Measurements from ENCODE around the gene SLC25A47. TPM values are rescaled to one million over a fixed set of nuclear protein-coding genes. Genes with fewer than 3 reads are reported as not detected.
"Not testable (repeated sequence)": the region's sequence is repeated elsewhere in the genome, so short reads cannot be mapped to it uniquely, and the experiment has no call there.

The SLC25A47 gene
- total RNA-seq, 2 donors from 2014 or later, result not detected

DNA sequence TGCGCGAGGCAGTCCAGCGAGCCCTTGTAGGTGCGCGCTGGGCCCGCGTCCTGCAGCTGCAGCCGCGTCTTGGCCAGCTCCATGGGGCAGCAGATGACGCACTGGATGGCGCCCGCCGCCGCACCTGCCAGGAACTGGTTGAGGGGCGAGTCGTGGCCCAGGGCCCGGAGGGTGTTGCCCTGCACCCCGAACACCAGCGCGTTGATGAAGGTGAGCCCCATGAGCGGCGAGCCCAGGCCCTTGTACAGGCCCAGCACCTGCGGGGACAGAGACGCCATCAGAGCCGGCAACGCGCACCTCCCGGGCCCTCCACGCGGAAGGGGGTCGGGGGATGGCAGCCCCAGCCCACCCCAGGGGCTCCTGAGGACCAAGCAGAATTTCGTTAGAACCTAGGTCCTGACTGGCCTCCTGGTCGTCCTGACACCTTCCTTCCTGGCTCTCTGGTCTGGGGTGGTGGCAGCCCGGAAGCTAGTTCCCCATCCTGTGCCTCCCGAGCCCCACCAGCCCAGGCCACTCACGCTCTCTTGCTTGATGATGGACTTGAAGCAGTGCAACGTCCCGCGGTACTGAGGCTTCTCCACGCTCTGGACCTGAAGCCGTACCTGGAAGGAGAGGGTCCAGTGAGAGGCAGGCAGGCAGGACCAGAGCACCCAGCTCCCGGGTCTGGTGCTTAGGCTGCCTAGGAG lies 30.2 kb upstream of the SLC25A47 start:
- no peaks in the 10 kb centered on the region for H3K36me3 Mint-ChIP-seq (ENCODE audit: insufficient read depth in 2 of 2)
- H3K4me1 Mint-ChIP-seq (ENCODE audit: low read depth), result no peaks in the 10 kb centered on the region
- no peaks in the 10 kb centered on the region for H3K9me3 Mint-ChIP-seq
- no peaks in the 10 kb centered on the region for H3K27me3 Mint-ChIP-seq (ENCODE audit: low read depth)
- ATAC-seq (replicated peaks in 1 of 2) (peak in 1 of 2 donors; percentile 5), DNase-seq (no peak)
- no peak overlapping the region for H3K27ac Mint-ChIP-seq
- no peak overlapping the region for H3K4me3 Mint-ChIP-seq

DNA sequence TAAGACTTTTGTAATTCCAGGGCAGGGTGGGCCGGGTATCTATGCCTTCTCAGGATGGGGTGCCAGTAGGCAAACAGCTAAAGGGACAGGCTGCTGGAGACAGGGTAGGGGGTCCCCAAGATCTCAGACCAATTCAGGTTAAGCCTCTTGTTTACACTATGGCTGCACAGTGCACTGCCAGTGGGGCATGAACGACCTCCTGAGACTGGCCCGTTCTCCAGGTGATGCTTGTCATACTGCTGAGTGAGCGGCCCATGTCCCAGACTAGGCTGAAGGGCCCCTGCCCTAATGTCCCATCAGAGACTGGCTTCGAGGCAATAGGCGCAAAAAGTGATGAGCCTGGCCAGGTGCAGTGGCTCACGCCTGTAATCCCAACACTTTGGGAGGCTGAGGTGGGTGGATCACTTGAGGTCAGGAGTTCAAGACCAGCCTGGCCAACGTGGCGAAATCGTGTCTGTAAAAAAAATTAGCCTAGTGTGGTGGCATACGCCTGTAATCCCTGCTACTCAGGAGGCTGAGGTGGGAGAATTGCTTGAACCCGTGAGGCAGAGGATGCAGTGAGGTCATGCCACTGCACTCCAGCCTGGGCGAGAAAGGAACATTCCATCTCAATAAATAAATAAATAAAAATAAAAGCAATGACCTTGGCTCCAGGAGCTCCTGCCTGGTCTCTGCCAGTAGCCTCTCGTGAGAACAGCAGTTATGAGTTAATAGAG lies 29.5 kb upstream of the SLC25A47 start:
- DNase-seq (no peak), ATAC-seq (replicated peaks in 1 of 2) (no peak)
- H3K9me3 Mint-ChIP-seq, result no peaks in the 10 kb centered on the region
- no peaks in the 10 kb centered on the region for H3K36me3 Mint-ChIP-seq (ENCODE audit: insufficient read depth in 2 of 2)
- H3K4me3 Mint-ChIP-seq, result no peak overlapping the region
- H3K27ac Mint-ChIP-seq, result no peak overlapping the region
- no peaks in the 10 kb centered on the region for H3K27me3 Mint-ChIP-seq (ENCODE audit: low read depth)
- H3K4me1 Mint-ChIP-seq (ENCODE audit: low read depth), result no peaks in the 10 kb centered on the region

GRCh38 chr14:100294213-100294962 lies 28.8 kb upstream of the SLC25A47 start:
- DNase-seq, result no peak
- no peaks in the 10 kb centered on the region for H3K4me1 Mint-ChIP-seq (ENCODE audit: low read depth)
- H3K9me3 Mint-ChIP-seq, result no peaks in the 10 kb centered on the region
- no peak for ATAC-seq (replicated peaks in 1 of 2)
- H3K36me3 Mint-ChIP-seq (ENCODE audit: insufficient read depth in 2 of 2), result no peaks in the 10 kb centered on the region
- H3K27me3 Mint-ChIP-seq (ENCODE audit: low read depth), result no peaks in the 10 kb centered on the region
- no peak overlapping the region for H3K27ac Mint-ChIP-seq
- no peak overlapping the region for H3K4me3 Mint-ChIP-seq

- H3K27me3 Mint-ChIP-seq (ENCODE audit: low read depth), result no peaks in the 10 kb centered on the region
- ATAC-seq (replicated peaks in 1 of 2), result no peak
Measured at GRCh38 chr14:100294963-100295330, 28.2 kb upstream of the SLC25A47 start.

GRCh38 chr14:100295376-100296105 lies 27.6 kb upstream of the SLC25A47 start:
- Mint-ChIP-seq H3K27ac (no peak overlapping the region), H3K4me1 (ENCODE audit: low read depth) (no peaks in the 10 kb centered on the region), H3K27me3 (ENCODE audit: low read depth) (no peaks in the 10 kb centered on the region), H3K36me3 (ENCODE audit: insufficient read depth in 2 of 2) (no peaks in the 10 kb centered on the region), H3K9me3 (no peaks in the 10 kb centered on the region), H3K4me3 (no peak overlapping the region)
- DNase-seq, result no peak
- ATAC-seq (replicated peaks in 1 of 2), result no peak

More at GRCh38 chr14:100294963-100295330, 28.2 kb upstream of the SLC25A47 start:
- Mint-ChIP-seq H3K27ac (no peak overlapping the region), H3K4me3 (no peak overlapping the region), H3K4me1 (ENCODE audit: low read depth) (no peaks in the 10 kb centered on the region), H3K36me3 (ENCODE audit: insufficient read depth in 2 of 2) (no peaks in the 10 kb centered on the region), H3K9me3 (no peaks in the 10 kb centered on the region)
- DNase-seq, result no peak

GRCh38 chr14:100296106-100296651 lies 27.0 kb upstream of the SLC25A47 start:
- H3K27ac Mint-ChIP-seq, result no peak overlapping the region
- no peak for ATAC-seq (replicated peaks in 1 of 2)
- DNase-seq, result no peak
- no peaks in the 10 kb centered on the region for H3K27me3 Mint-ChIP-seq (ENCODE audit: low read depth)
- H3K36me3 Mint-ChIP-seq (ENCODE audit: insufficient read depth in 2 of 2), result no peaks in the 10 kb centered on the region
- no peaks in the 10 kb centered on the region for H3K9me3 Mint-ChIP-seq
- H3K4me3 Mint-ChIP-seq, result no peak overlapping the region
- H3K4me1 Mint-ChIP-seq (ENCODE audit: low read depth), result no peaks in the 10 kb centered on the region

DNA sequence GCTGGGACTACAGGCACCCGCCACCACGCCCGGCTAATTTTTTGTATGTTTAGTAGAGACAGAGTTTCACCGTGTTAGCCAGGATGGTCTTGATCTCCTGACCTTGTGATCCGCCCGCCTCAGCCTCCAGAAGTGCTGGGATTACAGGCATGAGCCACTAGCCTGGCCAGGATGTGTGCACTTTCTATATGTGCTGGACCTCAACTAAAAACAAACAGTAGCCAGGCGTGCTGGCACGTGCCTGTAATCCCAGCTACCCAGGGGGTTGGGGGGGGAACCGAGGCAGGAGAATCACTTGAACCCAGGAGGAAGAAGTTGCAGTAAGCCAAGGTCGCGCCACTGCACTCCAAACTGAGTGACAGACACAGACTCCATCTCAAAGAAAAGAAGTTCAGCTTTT lies 26.4 kb upstream of the SLC25A47 start:
- not testable (repeated sequence) for DNase-seq; H3K4me1 Mint-ChIP-seq (ENCODE audit: low read depth); H3K36me3 Mint-ChIP-seq (ENCODE audit: insufficient read depth in 2 of 2); H3K9me3 Mint-ChIP-seq; H3K27me3 Mint-ChIP-seq (ENCODE audit: low read depth); H3K27ac Mint-ChIP-seq; ATAC-seq (replicated peaks in 1 of 2); H3K4me3 Mint-ChIP-seq

DNA sequence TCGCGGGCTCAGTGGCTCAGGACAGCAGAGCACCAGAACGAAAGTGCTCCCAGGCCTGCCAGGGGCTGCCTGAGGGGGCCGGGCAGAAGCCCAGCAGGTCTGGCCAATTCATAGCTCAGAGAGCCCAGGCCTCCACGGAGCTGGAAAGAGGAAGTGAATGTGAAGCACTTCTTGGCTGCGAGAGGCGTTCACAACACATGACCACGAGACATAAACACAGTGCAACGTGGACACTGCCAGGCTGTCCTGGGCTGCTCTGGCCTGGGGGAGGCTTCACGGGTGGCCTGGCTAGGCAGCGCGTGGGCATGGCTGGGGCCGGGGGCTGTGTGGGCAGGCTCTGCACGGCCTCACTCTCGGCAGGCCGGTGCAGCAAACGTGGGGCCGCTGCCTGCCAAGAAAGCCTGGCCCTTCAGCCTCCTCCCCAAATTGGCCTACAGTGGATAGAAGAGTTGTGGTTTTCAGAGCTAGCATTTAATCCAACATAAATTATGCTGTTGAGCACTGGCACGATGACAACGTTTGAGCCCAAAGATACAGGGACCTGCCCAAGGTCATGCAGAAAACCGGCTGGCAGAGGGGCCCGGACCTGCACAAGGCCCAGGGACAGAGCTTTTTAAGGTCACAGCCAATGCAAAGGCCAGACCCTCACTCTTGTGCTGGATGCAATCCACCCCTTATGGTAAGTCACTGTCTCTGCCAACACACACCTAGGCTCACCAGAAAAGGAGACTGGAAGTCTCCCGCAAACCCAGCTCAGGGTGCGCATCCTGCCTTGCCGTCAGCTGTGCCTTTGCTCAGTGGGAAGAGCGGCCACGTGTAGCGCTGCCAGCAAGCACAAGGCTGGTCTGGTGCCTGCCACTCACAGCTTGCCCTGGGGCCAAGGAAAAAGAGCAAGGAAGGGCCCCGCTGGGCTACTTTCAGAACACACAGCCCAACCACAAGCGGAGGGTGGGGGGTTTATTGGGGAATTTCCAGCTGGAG lies 25.5 kb upstream of the SLC25A47 start:
- ATAC-seq (replicated peaks in 1 of 2), result no peak
- no peaks in the 10 kb centered on the region for H3K36me3 Mint-ChIP-seq (ENCODE audit: insufficient read depth in 2 of 2)
- no peaks in the 10 kb centered on the region for H3K9me3 Mint-ChIP-seq
- no peak for DNase-seq
- no peaks in the 10 kb centered on the region for H3K27me3 Mint-ChIP-seq (ENCODE audit: low read depth)
- no peaks in the 10 kb centered on the region for H3K4me1 Mint-ChIP-seq (ENCODE audit: low read depth)
- H3K4me3 Mint-ChIP-seq, result no peak overlapping the region
- H3K27ac Mint-ChIP-seq, result no peak overlapping the region

GRCh38 chr14:100298551-100299237 lies 24.4 kb upstream of the SLC25A47 start:
- ATAC-seq (replicated peaks in 1 of 2) (peak in 1 of 2 donors; percentile 12), DNase-seq (no peak)
- no peak overlapping the region for H3K4me3 Mint-ChIP-seq
- no peaks in the 10 kb centered on the region for H3K9me3 Mint-ChIP-seq
- no peaks in the 10 kb centered on the region for H3K36me3 Mint-ChIP-seq (ENCODE audit: insufficient read depth in 2 of 2)
- H3K4me1 Mint-ChIP-seq (ENCODE audit: low read depth), result no peaks in the 10 kb centered on the region
- H3K27me3 Mint-ChIP-seq (ENCODE audit: low read depth), result no peaks in the 10 kb centered on the region
- H3K27ac Mint-ChIP-seq, result no peak overlapping the region

GRCh38 chr14:100299238-100299560 lies 23.9 kb upstream of the SLC25A47 start:
- Mint-ChIP-seq H3K4me1 (ENCODE audit: low read depth) (no peaks in the 10 kb centered on the region), H3K27ac (no peak overlapping the region), H3K27me3 (ENCODE audit: low read depth) (no peaks in the 10 kb centered on the region), H3K9me3 (no peaks in the 10 kb centered on the region), H3K36me3 (ENCODE audit: insufficient read depth in 2 of 2) (no peaks in the 10 kb centered on the region), H3K4me3 (no peak overlapping the region)
- DNase-seq (no peak), ATAC-seq (replicated peaks in 1 of 2) (no peak)

DNA sequence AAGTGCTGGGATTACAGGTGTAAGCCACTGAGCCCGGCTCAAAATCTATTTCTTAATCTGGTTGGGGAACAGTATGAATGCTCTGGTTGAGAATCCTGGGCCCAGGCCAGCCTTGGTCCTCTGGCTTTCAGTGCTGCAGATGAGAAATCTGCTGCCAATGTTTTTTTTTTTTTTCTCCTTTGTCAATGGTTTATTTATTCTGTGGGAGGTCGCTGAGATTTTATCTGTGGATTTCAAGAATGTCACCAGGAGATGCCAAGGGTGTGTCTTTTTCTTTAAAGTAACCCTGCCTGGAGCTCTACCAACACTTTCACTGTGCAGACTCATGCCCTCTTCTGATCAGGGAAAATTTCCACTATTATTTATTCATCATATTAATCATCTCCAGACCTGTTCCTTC lies 20.5 kb upstream of the SLC25A47 start:
- Mint-ChIP-seq H3K36me3 (ENCODE audit: insufficient read depth in 2 of 2) (no peaks in the 10 kb centered on the region), H3K27ac (no peak overlapping the region), H3K9me3 (no peaks in the 10 kb centered on the region), H3K4me1 (ENCODE audit: low read depth) (peaks cover 8% of the 10 kb centered on the region), H3K27me3 (ENCODE audit: low read depth) (peaks cover 13% of the 10 kb centered on the region), H3K4me3 (no peak overlapping the region)
- no peak for ATAC-seq (replicated peaks in 1 of 2)
- DNase-seq, result no peak
